ENCODE measurements around the gene PAPPA2.

GRCh38 chr1:176879784-176880620 is 417.0 kb downstream of the PAPPA2 start:
- TF ChIP-seq ZBED1 (IDR thresholded peaks at IDR 0.05; ENCODE audit: borderline replicate concordance) (no peak), EP300 (IDR thresholded peaks at IDR 0.05; ENCODE audit: borderline replicate concordance in 1 of 2, control insufficient read depth in 1 of 2, low read depth in 2 of 2, low read length in 2 of 2) (no peak), RCOR1 (conservative IDR thresholded peaks at IDR 0.05; ENCODE audit: low read depth, low read length) (no peak), BRCA1 (IDR thresholded peaks at IDR 0.05; ENCODE audit: low read depth, low read length) (no peak), EZH2 (IDR thresholded peaks at IDR 0.05; ENCODE audit: borderline replicate concordance, control insufficient read depth, low read depth, low read length) (no peak), JUND (IDR thresholded peaks at IDR 0.05; ENCODE audit: low read depth, low read length) (no peak), GABPA (IDR thresholded peaks at IDR 0.05; ENCODE audit: low read depth) (no peak), CBX5 (IDR thresholded peaks at IDR 0.05; ENCODE audit: low read depth) (no peak), NFYB (IDR thresholded peaks at IDR 0.05; ENCODE audit: insufficient read depth, low read depth, low read length) (no peak), CTCF (IDR thresholded peaks at IDR 0.05 in 2 of 3, conservative IDR thresholded peaks at IDR 0.05 in 1 of 3; ENCODE audit: control insufficient read depth in 2 of 3, extremely low read depth in 1 of 3, insufficient read depth in 1 of 3, low read depth in 3 of 3, low read length in 3 of 3) (no peak), CUX1 (IDR thresholded peaks at IDR 0.05; ENCODE audit: insufficient replicate concordance, low read depth, low read length) (no peak), PBX3 (IDR thresholded peaks at IDR 0.05; ENCODE audit: insufficient replicate concordance, low read depth, low read length) (no peak), RAD51 (IDR thresholded peaks at IDR 0.05) (no peak)
